Right lobe of liver (tissue), 4 donors: ENCODE data around the gene IDI1.

Experiments used
- POLR2A ChIP-seq: fragments of 450-650 bp; IDR thresholded peaks from one replicate; pipeline ENCODE4 v1.6.1; 2017; ENCODE audit warnings: antibody characterized with exemption, mild to moderate bottlenecking
- TF ChIP-seq, protein P1 (sequence below), 4 donors: fragments of 200-600 bp in 3 of 4; fragments of 450-650 bp in 1 of 4; IDR thresholded peaks; one replicate each; pipeline versions ENCODE4 v1.5.1 to v1.8.0; 2016 to 2022; ENCODE audit warnings: antibody characterized with exemption in 4 of 4, mild to moderate bottlenecking in 2 of 4
- donor health status: DM: no; HTN: no; CAD: no.
- donor health status: DM: no; HTN: no; CAD: no.
- donor health status: DM: no; HTN: yes; CAD: no.

GRCh38 chr10:1026578-1026977, 22.3 kb downstream of the IDI1 start:
- TF ChIP-seq, protein P1, sequence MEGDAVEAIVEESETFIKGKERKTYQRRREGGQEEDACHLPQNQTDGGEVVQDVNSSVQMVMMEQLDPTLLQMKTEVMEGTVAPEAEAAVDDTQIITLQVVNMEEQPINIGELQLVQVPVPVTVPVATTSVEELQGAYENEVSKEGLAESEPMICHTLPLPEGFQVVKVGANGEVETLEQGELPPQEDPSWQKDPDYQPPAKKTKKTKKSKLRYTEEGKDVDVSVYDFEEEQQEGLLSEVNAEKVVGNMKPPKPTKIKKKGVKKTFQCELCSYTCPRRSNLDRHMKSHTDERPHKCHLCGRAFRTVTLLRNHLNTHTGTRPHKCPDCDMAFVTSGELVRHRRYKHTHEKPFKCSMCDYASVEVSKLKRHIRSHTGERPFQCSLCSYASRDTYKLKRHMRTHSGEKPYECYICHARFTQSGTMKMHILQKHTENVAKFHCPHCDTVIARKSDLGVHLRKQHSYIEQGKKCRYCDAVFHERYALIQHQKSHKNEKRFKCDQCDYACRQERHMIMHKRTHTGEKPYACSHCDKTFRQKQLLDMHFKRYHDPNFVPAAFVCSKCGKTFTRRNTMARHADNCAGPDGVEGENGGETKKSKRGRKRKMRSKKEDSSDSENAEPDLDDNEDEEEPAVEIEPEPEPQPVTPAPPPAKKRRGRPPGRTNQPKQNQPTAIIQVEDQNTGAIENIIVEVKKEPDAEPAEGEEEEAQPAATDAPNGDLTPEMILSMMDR (IDR thresholded peaks at IDR 0.05), result no peak
- TF ChIP-seq POLR2A, result no peak
